Glutamatergic neuron (in vitro differentiated cells): ENCODE results near the gene CDH20. TPM values are rescaled to one million over a fixed set of nuclear protein-coding genes. Genes with fewer than 3 reads are reported as not detected.

Experiments
- DNase-seq: peaks from one replicate; pipeline ENCODE4 v3.0.0; 2022
- H3K27ac Mint-ChIP-seq: one replicate; pipeline ENCODE4 v1.8.0; 2020; ENCODE audit warnings: mild to moderate bottlenecking, mixed read lengths, inconsistent platforms; ENCODE audit not compliant: unreplicated experiment
- H3K27me3 Mint-ChIP-seq: one replicate; pipeline ENCODE4 v1.8.0; 2020; ENCODE audit warnings: mild to moderate bottlenecking, moderate library complexity, mixed read lengths, inconsistent platforms; ENCODE audit not compliant: unreplicated experiment
- H3K36me3 Mint-ChIP-seq: one replicate; pipeline ENCODE4 v1.8.0; 2020; ENCODE audit warnings: mild to moderate bottlenecking, mixed read lengths, inconsistent platforms; ENCODE audit not compliant: unreplicated experiment
- H3K4me1 Mint-ChIP-seq: one replicate; pipeline ENCODE4 v1.8.0; 2020; ENCODE audit warnings: mild to moderate bottlenecking, low read depth, mixed read lengths, inconsistent platforms; ENCODE audit not compliant: unreplicated experiment
- H3K4me3 Mint-ChIP-seq: one replicate; pipeline ENCODE4 v1.8.0; 2020; ENCODE audit warnings: mild to moderate bottlenecking, mixed read lengths, inconsistent platforms; ENCODE audit not compliant: unreplicated experiment
- H3K9me3 Mint-ChIP-seq: one replicate; pipeline ENCODE4 v1.8.0; 2020; ENCODE audit warnings: mild to moderate bottlenecking, moderate library complexity, mixed read lengths, inconsistent platforms; ENCODE audit not compliant: unreplicated experiment
- total RNA-seq: library from RNA; stranded (reverse); fragmentation: NEBNext Ultra II Directional; extraction: Animal tissue kit (Norgen Biotek cat#: 25700); gene quantifications from one replicate; pipeline ENCODE4 v1.2.1, GENCODE V29; 2021; ENCODE audit not compliant: unreplicated experiment
- TF ChIP-seq, protein P1 (sequence below): fragments of 200-600 bp; sonication (generic); IDR thresholded peaks from one replicate; pipeline ENCODE4 v1.5.0; 2021; ENCODE audit not compliant: partially characterized antibody, unreplicated experiment

The CDH20 gene
- total RNA-seq, 1 donor from 2014 or later, result 0.47 TPM

- Mint-ChIP-seq H3K4me1 (peaks cover 6% of the 10 kb centered on the region), H3K27ac (no peak overlapping the region), H3K4me3 (no peak overlapping the region), H3K36me3 (peaks cover 5% of the 10 kb centered on the region), H3K27me3 (peaks cover 21% of the 10 kb centered on the region), H3K9me3 (peaks cover 3% of the 10 kb centered on the region)
- TF ChIP-seq, protein P1, sequence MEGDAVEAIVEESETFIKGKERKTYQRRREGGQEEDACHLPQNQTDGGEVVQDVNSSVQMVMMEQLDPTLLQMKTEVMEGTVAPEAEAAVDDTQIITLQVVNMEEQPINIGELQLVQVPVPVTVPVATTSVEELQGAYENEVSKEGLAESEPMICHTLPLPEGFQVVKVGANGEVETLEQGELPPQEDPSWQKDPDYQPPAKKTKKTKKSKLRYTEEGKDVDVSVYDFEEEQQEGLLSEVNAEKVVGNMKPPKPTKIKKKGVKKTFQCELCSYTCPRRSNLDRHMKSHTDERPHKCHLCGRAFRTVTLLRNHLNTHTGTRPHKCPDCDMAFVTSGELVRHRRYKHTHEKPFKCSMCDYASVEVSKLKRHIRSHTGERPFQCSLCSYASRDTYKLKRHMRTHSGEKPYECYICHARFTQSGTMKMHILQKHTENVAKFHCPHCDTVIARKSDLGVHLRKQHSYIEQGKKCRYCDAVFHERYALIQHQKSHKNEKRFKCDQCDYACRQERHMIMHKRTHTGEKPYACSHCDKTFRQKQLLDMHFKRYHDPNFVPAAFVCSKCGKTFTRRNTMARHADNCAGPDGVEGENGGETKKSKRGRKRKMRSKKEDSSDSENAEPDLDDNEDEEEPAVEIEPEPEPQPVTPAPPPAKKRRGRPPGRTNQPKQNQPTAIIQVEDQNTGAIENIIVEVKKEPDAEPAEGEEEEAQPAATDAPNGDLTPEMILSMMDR, result no peak
- no peak for DNase-seq
Observed at GRCh38 chr18:61336766-61337165, 3.5 kb downstream of the CDH20 start.

DNA sequence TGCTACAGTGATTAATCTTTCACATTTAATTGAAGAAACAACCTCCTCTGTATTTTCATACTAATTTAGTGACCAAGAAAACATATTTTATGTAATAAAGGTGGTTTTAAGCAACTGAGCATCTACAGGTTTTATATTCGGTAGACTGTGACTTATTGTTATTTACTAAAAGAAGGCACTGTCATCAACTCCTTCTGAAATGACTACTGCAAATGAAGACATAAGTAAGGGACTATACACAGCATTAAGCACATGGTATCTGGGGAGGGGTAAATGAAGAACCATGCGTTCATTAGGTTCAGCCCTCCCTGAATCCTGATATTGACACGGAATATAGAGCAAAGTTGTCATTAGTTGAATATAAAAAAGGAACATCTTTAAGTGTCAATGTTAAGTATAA is 4.3 kb downstream of the CDH20 start:
- H3K27ac Mint-ChIP-seq, result no peak overlapping the region
- H3K27me3 Mint-ChIP-seq, result peaks cover 21% of the 10 kb centered on the region
- H3K36me3 Mint-ChIP-seq, result peaks cover 5% of the 10 kb centered on the region
- no peak for DNase-seq
- H3K4me3 Mint-ChIP-seq, result no peak overlapping the region
- H3K9me3 Mint-ChIP-seq, result peaks cover 3% of the 10 kb centered on the region
- TF ChIP-seq, protein P1, result no peak
- peaks cover 6% of the 10 kb centered on the region for H3K4me1 Mint-ChIP-seq

GRCh38 chr18:61340148-61340547 is 6.9 kb downstream of the CDH20 start:
- Mint-ChIP-seq H3K27ac (no peak overlapping the region), H3K36me3 (peaks cover 5% of the 10 kb centered on the region), H3K27me3 (peaks cover 7% of the 10 kb centered on the region), H3K4me3 (no peak overlapping the region), H3K9me3 (no peaks in the 10 kb centered on the region), H3K4me1 (no peaks in the 10 kb centered on the region)
- DNase-seq, result no peak
- TF ChIP-seq, protein P1, result no peak

GRCh38 chr18:61348230-61348629 is 15.0 kb downstream of the CDH20 start:
- H3K4me1 Mint-ChIP-seq, result no peaks in the 10 kb centered on the region
- H3K4me3 Mint-ChIP-seq, result no peak overlapping the region
- no peaks in the 10 kb centered on the region for H3K36me3 Mint-ChIP-seq
- H3K27ac Mint-ChIP-seq, result no peak overlapping the region
- DNase-seq, result no peak
- TF ChIP-seq, protein P1, result no peak
- H3K27me3 Mint-ChIP-seq, result no peaks in the 10 kb centered on the region
- H3K9me3 Mint-ChIP-seq, result no peaks in the 10 kb centered on the region

DNA sequence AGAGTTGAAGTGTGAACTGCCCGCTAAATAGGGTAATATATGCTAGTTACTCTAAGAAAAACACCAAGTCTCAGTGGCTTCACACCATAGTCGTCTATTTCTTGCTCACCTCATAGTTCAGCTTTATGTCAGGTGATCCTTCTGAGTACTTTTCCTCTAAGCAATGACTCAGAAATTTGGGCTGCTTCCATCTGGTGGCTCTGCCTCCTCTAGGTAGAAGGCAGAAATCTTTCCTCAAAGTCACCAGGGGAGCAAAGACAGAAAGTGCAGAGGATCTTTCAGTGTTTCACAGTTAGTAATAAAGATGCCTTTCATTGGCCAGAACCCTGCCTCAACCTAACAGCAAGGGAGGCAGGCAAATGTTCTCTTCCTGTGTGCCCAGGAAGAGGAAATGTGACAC is 17.3 kb downstream of the CDH20 start:
- Mint-ChIP-seq H3K9me3 (no peaks in the 10 kb centered on the region), H3K36me3 (no peaks in the 10 kb centered on the region), H3K4me1 (no peaks in the 10 kb centered on the region), H3K27ac (no peak overlapping the region), H3K27me3 (no peaks in the 10 kb centered on the region), H3K4me3 (no peak overlapping the region)
- TF ChIP-seq, protein P1, result no peak
- DNase-seq, result no peak
